SK-N-SH (cell line): ENCODE measurements around the gene ARHGAP1. TPM values are rescaled to one million over a fixed set of nuclear protein-coding genes. Genes with fewer than 3 reads are reported as not detected.

ENCODE experiments used
- CTCF ChIA-PET: fragments of 300-600, 350-600 bp; formaldehyde crosslinking; extraction: SDS; loops from one replicate; lab custom pipeline; 2021; lab: Yijun Ruan, JAX
- POLR2A ChIA-PET: fragments of 350-600 bp; sonication (Branson Sonifier 250); formaldehyde crosslinking; extraction: SDS; loops from one replicate; lab custom pipeline; 2020; ENCODE audit warnings: antibody characterized with exemption, inconsistent platforms; lab: Yijun Ruan, JAX
- DNase-seq: peaks from one replicate; pipeline ENCODE4 v3.0.0; 2012
- H2AFZ ChIP-seq: fragments of 200-600 bp; sonication (generic); 2 replicates; pipeline ENCODE4 v1.8.1; 2016; ENCODE audit warnings: antibody characterized with exemption, mild to moderate bottlenecking, low read depth
- H3F3A ChIP-seq: fragments of 200-600 bp; sonication (generic); replicated peaks from 2 replicates; pipeline ENCODE3; 2016; ENCODE audit warnings: antibody characterized with exemption, mild to moderate bottlenecking; ENCODE audit not compliant: insufficient read depth
- H3K27ac ChIP-seq, 2 experiments: fragments of 200-500 bp in 1 of 2; fragments of 200-600 bp in 1 of 2; sonication (Bioruptor generic) in 1 of 2; sonication (generic), shearing (Covaris generic) in 1 of 2; 2 replicates each; pipeline versions ENCODE4 v1.5.1 to v1.6.1; 2014 to 2016; ENCODE audit warnings: low read depth in 2 of 2, inconsistent platforms in 1 of 2, low read length in 1 of 2, mild to moderate bottlenecking in 1 of 2, mixed read lengths in 1 of 2
- H3K27me3 ChIP-seq: fragments of 200-600 bp; sonication (generic), shearing (Covaris generic); 2 replicates; pipeline ENCODE4 v1.6.1; 2016; ENCODE audit warnings: mixed run types; ENCODE audit not compliant: insufficient read depth
- H3K36me3 ChIP-seq, 2 experiments: fragments of 200-500 bp in 1 of 2; fragments of 200-600 bp in 1 of 2; sonication (Bioruptor generic) in 1 of 2; sonication (generic) in 1 of 2; replicated peaks in 1 of 2; 2 replicates each; pipeline versions ENCODE3 to v1.5.1; 2014 to 2016; ENCODE audit warnings: low read length in 1 of 2, mild to moderate bottlenecking in 1 of 2; ENCODE audit not compliant: insufficient read depth in 2 of 2, control insufficient read depth in 1 of 2
- H3K4me1 ChIP-seq, 2 experiments: fragments of 200-500 bp in 1 of 2; fragments of 200-600 bp in 1 of 2; sonication (Bioruptor generic) in 1 of 2; sonication (generic), shearing (Covaris generic) in 1 of 2; 2 replicates each; pipeline versions ENCODE4 v1.5.1 to v1.6.1; 2014 to 2016; ENCODE audit warnings: low read depth in 1 of 2, low read length in 1 of 2, mixed run types in 1 of 2; ENCODE audit not compliant: insufficient read depth in 2 of 2, control insufficient read depth in 1 of 2
- H3K4me2 ChIP-seq: fragments of 200-600 bp; sonication (generic), shearing (Covaris generic); 2 replicates; pipeline ENCODE4 v1.6.1; 2017; ENCODE audit warnings: mixed run types
- H3K4me3 ChIP-seq, 2 experiments: fragments of 200-500 bp in 1 of 2; fragments of 200-600 bp in 1 of 2; sonication (Bioruptor generic) in 1 of 2; sonication (generic), shearing (Covaris generic) in 1 of 2; 2 replicates each; pipeline versions ENCODE4 v1.5.1 to v1.8.1; 2014 to 2016; ENCODE audit warnings: low read depth in 2 of 2, inconsistent platforms in 1 of 2, low read length in 1 of 2, mild to moderate bottlenecking in 1 of 2, mixed read lengths in 1 of 2, moderate library complexity in 1 of 2
- H3K79me2 ChIP-seq: fragments of 200-600 bp; sonication (generic); 2 replicates; pipeline ENCODE4 v1.8.1; 2017; ENCODE audit warnings: mild to moderate bottlenecking; ENCODE audit not compliant: insufficient read depth
- H3K9ac ChIP-seq: fragments of 200-600 bp; sonication (generic); 2 replicates; pipeline ENCODE4 v1.6.1; 2017; ENCODE audit warnings: mixed run types
- H3K9me2 ChIP-seq: fragments of 200-600 bp; sonication (generic); 2 replicates; pipeline ENCODE4 v1.6.1; 2017; ENCODE audit warnings: mixed run types
- H3K9me3 ChIP-seq: fragments of 200-600 bp; sonication (generic); 2 replicates; pipeline ENCODE4 v1.6.1; 2017; ENCODE audit warnings: mixed run types, mild to moderate bottlenecking, moderate library complexity
- H4K20me1 ChIP-seq: fragments of 200-600 bp; sonication (generic); 2 replicates; pipeline ENCODE4 v1.6.1; 2017; ENCODE audit warnings: mild to moderate bottlenecking, mixed run types; ENCODE audit not compliant: insufficient read depth
- CTCF ChIP-seq: fragments of 200-600 bp; sonication (generic); IDR thresholded peaks from 2 replicates; pipeline ENCODE4 v1.6.1; 2017; ENCODE audit warnings: antibody characterized with exemption, mild to moderate bottlenecking, moderate library complexity
- ELF1 ChIP-seq: IDR thresholded peaks from 2 replicates; pipeline ENCODE4 v1.4.0; 2012
- FOXJ3 ChIP-seq: sonication (generic); formaldehyde crosslinking; IDR thresholded peaks from 2 replicates; pipeline ENCODE4 v1.5.1; 2020; ENCODE audit warnings: mild to moderate bottlenecking, missing genetic modification reagents
- JUND ChIP-seq: IDR thresholded peaks from 2 replicates; pipeline ENCODE4 v1.4.0; 2012
- MEF2A ChIP-seq: IDR thresholded peaks from 2 replicates; pipeline ENCODE4 v1.4.0; 2012; ENCODE audit warnings: low read depth, borderline replicate concordance
- POLR2AphosphoS5 ChIP-seq: IDR thresholded peaks from 2 replicates; pipeline ENCODE4 v1.6.1; 2012; ENCODE audit warnings: low read depth, low read length
- RCOR1 ChIP-seq: fragments of 150-350 bp; IDR thresholded peaks from 2 replicates; pipeline ENCODE4 v1.6.1; 2017; ENCODE audit warnings: antibody characterized with exemption, low read length
- REST ChIP-seq: IDR thresholded peaks from 2 replicates; pipeline ENCODE4 v1.6.1; 2012; ENCODE audit warnings: mild to moderate bottlenecking, low read depth, low read length, moderate library complexity
- SIN3A ChIP-seq: IDR thresholded peaks from 2 replicates; pipeline ENCODE4 v1.6.1; 2012; ENCODE audit warnings: low read depth, mild to moderate bottlenecking, low read length, moderate library complexity, borderline replicate concordance
- SMC3 ChIP-seq: IDR thresholded peaks from 2 replicates; pipeline ENCODE4 v1.6.1; 2012; ENCODE audit warnings: low read depth, low read length, improper control_type of control experiment
- YY1 ChIP-seq: IDR thresholded peaks from 2 replicates; pipeline ENCODE4 v1.4.0; 2012; ENCODE audit warnings: low read depth, mild to moderate bottlenecking
- WGBS: methylation state at CpG from one replicate; pipeline ENCODE4 v1.1.6; 2017; ENCODE audit warnings: low lambda C conversion rate; 5-methylcytosine and 5-hydroxymethylcytosine counted together
- polyA plus RNA-seq, 3 experiments: library from polyadenylated mRNA; depleted of rRNA; stranded (reverse); fragments of >200 nt; gene quantifications; 2 replicates each; pipeline ENCODE4 v1.2.3, GENCODE V29; 2012
- TF ChIP-seq, protein P1 (sequence below): fragments of 150-350 bp; IDR thresholded peaks from 2 replicates; pipeline ENCODE4 v1.6.1; 2017; ENCODE audit warnings: antibody characterized with exemption, low read length, low read depth, borderline replicate concordance
- TF ChIP-seq, protein P2 (sequence below): IDR thresholded peaks from 2 replicates; pipeline ENCODE4 v1.4.0; 2012; ENCODE audit warnings: low read depth, borderline replicate concordance

The ARHGAP1 gene
- polyA plus RNA-seq, 1 of the 3 experiments (the other 2 are of a cell fraction), result 27.1 TPM

DNA sequence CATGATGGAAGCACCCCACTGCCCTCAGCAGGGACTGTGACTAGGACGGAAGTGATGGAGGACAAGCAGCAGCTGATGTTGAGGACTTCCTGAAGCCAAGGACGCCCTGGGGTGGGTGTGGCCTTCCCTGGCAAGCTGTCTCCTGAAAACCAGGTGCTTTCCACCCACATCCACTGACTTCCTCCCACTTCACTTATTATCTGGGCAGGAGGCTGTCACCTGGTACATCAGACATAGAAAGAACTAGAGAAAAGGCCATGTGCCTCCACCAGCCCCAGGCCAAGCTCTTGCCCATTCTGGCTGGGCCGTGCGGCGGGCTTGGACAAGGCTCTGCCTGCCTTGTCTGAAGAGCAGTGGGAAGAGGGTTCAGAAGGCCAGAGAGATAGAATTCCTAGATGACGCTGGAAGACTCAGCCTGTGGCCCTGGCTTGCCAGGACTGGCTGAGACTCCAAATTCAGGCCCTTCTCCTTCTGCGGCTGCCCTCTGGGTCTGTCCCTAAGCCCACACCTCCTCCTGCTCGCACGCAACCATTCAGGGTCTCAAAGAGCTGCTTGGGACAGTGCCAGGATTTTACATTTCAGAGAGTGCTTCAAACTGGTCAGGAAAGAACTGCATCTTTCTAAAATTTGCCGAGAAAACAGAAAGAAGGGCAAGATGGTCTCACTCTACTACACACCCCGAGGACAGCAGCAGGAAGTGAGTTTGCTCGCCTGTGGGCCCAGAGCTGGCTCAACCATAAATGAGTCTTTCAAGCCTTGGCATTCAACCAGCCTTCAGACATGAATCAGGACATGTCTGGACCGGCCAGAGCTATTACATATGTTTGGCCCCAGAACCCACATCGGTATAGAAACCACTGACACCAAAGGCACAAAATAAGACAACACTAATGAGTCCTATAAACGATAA lies 13.3 kb downstream of the ARHGAP1 start:
- TF ChIP-seq MEF2A (no peak), CTCF (no peak), SIN3A (no peak), ELF1 (no peak), FOXJ3 (CRISPR knock-in tag) (no peak), REST (no peak), SMC3 (no peak), YY1 (no peak), RCOR1 (no peak), JUND (no peak), POLR2AphosphoS5 (no peak)
- TF ChIP-seq, protein P1, sequence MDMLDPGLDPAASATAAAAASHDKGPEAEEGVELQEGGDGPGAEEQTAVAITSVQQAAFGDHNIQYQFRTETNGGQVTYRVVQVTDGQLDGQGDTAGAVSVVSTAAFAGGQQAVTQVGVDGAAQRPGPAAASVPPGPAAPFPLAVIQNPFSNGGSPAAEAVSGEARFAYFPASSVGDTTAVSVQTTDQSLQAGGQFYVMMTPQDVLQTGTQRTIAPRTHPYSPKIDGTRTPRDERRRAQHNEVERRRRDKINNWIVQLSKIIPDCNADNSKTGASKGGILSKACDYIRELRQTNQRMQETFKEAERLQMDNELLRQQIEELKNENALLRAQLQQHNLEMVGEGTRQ, result no peak
- TF ChIP-seq, protein P2, sequence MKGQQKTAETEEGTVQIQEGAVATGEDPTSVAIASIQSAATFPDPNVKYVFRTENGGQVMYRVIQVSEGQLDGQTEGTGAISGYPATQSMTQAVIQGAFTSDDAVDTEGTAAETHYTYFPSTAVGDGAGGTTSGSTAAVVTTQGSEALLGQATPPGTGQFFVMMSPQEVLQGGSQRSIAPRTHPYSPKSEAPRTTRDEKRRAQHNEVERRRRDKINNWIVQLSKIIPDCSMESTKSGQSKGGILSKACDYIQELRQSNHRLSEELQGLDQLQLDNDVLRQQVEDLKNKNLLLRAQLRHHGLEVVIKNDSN, result no peak
- CTCF ChIA-PET, result no interaction called here
- H3K4me3 ChIP-seq, result no peak overlapping the region
- peak overlapping the region in 1 of 2 experiments; percentile 25; a peak in 2 of 4 replicates for H3K27ac ChIP-seq
- no peaks in the 10 kb centered on the region for H3K27me3 ChIP-seq
- peaks cover 21 to 37% of the 10 kb centered on the region in 2 experiments for H3K36me3 ChIP-seq
- H3K9ac ChIP-seq, result no peak overlapping the region
- H3K9me3 ChIP-seq, result no peaks in the 10 kb centered on the region
- H4K20me1 ChIP-seq, result no peaks in the 10 kb centered on the region
- POLR2A ChIA-PET, result interaction anchor here (0.8 kb wide), 1 partner anchor 10 kb away, joined by 3 read pairs; no protein-coding TSS in a partner anchor
- no peaks in the 10 kb centered on the region for H3K9me2 ChIP-seq
- 93% methylated on average over 15 of the region's 15 CpGs for WGBS
- no peaks in the 10 kb centered on the region for H3F3A ChIP-seq
- no peak overlapping the region for H2AFZ ChIP-seq
- no peak overlapping the region for H3K4me2 ChIP-seq
- H3K4me1 ChIP-seq, result peaks cover 0 to 4% of the 10 kb centered on the region in 2 experiments; a peak in 1 of 4 replicates
- no peaks in the 10 kb centered on the region; the same call in 1 of the 2 replicates for H3K79me2 ChIP-seq
- no peak for DNase-seq
